K562 (cell line): ENCODE data around the gene ADAM10. TPM values are rescaled to one million over a fixed set of nuclear protein-coding genes. Genes with fewer than 3 reads are reported as not detected.

ENCODE experiments used
- E2F8 ChIP-seq: fragments of 450-650 bp; IDR thresholded peaks from 2 replicates; pipeline ENCODE4 v1.7.1; 2018; ENCODE audit warnings: mild to moderate bottlenecking, low read depth; ENCODE audit not compliant: partially characterized antibody
- MNT ChIP-seq, 2 experiments: fragments of 450-650 bp; conservative IDR thresholded peaks; 2 replicates each; pipeline ENCODE4 v1.6.1; 2017; ENCODE audit warnings: mild to moderate bottlenecking in 2 of 2, moderate library complexity in 2 of 2
- PATZ1 ChIP-seq: fragments of 250-450 bp; sonication (Bioruptor Pico); IDR thresholded peaks from 2 replicates; pipeline ENCODE4 v1.5.0; 2020; ENCODE audit warnings: mild to moderate bottlenecking, borderline replicate concordance
- ZNF407 ChIP-seq: fragments of 450-650 bp; IDR thresholded peaks from 2 replicates; pipeline ENCODE4 v1.6.1; 2016; ENCODE audit warnings: low read depth
- polyA plus RNA-seq, 8 experiments: library from polyadenylated mRNA; depleted of rRNA in 4 of 8; stranded (reverse) in 5 of 8; unstranded in 3 of 8; fragments of >200 nt; fragmentation: Nextera tagmentation in 2 of 8; fragmentation: Illumina TruSeq in 1 of 8; extraction: Ambion mirVana in 2 of 8; extraction: Trizol in 1 of 8; gene quantifications; 2 replicates each; pipeline versions ENCODE4 v1.2.1 to v1.2.3, GENCODE V29; 2011 to 2014; ENCODE audit warnings: inconsistent platforms in 1 of 8, missing spikeins in 1 of 8
- total RNA-seq, 7 experiments: library from RNA; depleted of rRNA in 6 of 7; stranded (reverse); fragments of >200 nt in 6 of 7; fragmentation: Illumina TruSeq in 2 of 7; extraction: Trizol in 2 of 7; gene quantifications; 2 replicates each; pipeline versions ENCODE4 v1.2.1 to v1.2.3, GENCODE V29; 2011 to 2021; ENCODE audit warnings: low replicate concordance in 1 of 7

ADAM10 gene
- total and polyA plus RNA-seq, 9 of the 15 experiments (the other 6 are each of a cell fraction or from before 2014, with no cell fraction given) = 11.9 to 152 (median 57.3) TPM

GRCh38 chr15:58590236-58590635 is 159.3 kb downstream of the ADAM10 start (continued):
- TF ChIP-seq ZNF407 (no peak), E2F8 (no peak), MNT (conservative IDR thresholded peaks at IDR 0.05) (no peak), PATZ1 (CRISPR knock-in tag) (no peak)
